Measurements from ENCODE around the gene ERC2.
A peak's percentile ranks its signal among the peaks of the same experiment; 100 is the strongest.

Gene ERC2

DNA sequence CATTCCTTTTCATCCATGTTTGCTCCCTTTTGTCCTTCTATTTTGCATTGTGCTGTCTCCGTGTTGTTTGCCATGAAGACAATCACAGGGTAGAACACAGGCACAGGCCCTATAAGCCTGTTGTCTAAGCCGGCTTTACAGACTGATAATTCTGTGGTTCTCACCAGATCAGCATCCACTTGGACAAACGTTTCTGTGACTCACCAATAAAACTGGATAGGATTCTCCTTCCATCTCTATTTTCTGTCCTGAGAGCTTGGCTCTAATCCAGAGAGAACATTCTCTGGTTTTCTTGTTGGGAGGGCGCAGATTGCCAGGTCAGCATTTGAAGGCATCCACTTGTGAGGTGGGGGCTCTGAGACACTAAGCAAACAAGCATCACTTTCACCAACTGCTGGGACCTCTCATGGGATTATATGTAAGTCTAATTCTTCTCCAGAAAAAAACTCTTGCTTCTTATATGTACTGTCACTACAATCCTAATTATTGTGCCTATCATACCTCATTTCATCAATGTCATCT, 101.6 kb downstream of the ERC2 start:
- DNase-seq (ENCODE audit: low read depth), result no peak

GRCh38 chr3:56365905-56366640, 102.2 kb downstream of the ERC2 start:
- DNase-seq (ENCODE audit: low read depth), result no peak

DNA sequence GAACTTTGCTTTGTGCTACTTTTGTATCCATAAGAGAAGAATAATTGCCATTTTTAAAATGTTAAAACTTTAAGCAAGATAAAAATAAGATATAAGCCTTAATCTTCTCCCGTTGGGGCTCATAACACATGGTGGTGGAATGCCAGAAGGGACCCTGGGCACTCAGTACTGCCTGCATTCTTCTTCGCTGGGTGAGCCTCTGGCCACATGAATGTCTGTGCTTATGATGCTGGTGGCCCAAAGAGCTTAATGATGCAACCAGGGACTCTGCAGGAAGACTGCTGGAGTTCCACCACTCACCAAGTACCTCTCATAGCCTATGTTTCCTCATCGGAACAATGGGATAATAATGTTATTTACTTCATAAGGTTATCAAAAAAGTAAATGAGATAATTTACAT, 103.6 kb downstream of the ERC2 start:
- DNase-seq (ENCODE audit: low read depth), result no peak

DNA sequence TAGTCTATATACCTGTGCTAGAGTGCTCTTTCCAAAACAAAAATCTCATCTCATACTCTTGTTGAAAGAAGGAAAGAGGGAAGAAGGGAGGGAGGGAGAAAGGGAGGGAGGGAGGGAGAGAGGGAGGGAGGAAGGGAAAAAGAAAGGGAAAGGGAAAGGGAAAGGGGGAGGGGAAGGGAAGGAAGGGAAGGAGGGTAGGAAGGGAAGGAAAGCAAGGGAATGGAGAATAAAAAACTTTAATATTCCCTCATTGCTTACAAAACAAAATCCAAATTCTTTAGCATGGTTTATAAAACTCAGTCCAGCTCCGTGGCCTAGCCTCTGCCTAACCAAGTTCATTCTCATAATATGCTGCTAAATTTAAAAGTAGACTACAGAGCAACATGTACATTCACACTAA, 104.5 kb downstream of the ERC2 start:
- no peak for DNase-seq (ENCODE audit: low read depth)

- no peak for DNase-seq (ENCODE audit: low read depth)
Measured at GRCh38 chr3:56361731-56362130, 106.5 kb downstream of the ERC2 start.

GRCh38 chr3:56357266-56357665, 111.0 kb downstream of the ERC2 start:
- no peak for DNase-seq (ENCODE audit: low read depth)

- DNase-seq (ENCODE audit: low read depth), result no peak
Measured at GRCh38 chr3:56356808-56357207, 111.5 kb downstream of the ERC2 start.

DNA sequence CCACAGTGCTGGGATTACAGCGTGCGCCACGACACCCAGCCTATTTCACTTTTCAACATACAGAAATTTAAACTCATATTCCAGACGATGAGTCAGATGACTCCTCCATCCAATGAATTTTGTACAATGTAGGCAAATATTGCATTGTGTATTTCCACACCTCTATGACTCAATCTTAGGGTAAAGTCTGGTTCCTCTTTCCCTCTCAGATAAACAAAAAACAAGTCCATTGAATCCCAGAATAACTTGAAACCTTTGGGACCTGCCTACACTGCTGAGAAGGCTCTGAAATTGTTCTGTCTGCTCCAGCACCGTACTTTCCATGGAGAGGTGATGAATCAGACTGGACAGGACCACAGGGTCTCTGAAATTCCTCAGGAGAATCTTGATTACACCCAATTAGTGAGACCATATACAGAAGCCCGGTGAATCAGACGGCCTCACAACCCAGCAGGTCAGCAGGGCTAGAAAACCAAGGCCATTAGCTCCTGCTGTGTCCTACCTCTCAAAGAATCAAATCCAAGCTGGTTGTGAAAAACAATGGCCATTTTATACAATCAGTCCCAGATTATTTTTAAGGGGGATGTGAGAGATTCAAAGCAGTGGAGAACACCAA, 112.6 kb downstream of the ERC2 start:
- no peak for DNase-seq (ENCODE audit: low read depth)

GRCh38 chr3:56351537-56351936, 116.7 kb downstream of the ERC2 start:
- no peak for DNase-seq (ENCODE audit: low read depth)

DNA sequence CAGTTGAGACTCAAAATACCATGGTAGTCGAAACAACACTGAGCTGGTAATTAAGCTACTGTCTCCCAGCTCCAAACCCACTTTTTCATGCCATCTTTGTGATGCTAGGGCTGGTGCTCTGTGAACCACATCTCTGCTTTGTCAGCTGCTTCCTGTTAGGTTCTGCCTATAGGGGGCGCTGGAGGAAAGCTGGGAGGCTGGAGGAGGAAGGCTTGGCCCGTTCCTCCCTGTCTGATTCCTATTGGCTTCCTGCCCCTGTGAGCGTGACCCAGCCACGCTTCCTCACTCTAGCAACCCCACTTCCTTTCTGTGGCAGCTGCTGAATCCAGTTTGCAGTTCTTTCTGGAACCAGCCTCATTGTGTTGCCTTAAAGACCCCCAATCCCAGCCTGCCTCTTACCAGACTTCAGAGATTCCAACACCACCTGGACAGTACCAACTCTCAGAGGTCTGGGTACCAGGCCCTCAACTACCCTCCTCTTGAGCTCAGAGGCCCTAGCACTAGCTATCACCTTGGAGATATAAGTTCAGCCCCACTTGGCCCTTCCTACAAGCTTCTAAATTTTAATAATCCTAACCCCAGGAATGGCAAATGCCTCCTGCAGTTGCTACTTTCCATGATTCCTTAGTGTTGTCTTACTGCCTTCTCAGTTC, 120.9 kb downstream of the ERC2 start:
- DNase-seq (ENCODE audit: low read depth), result no peak

- no peak for DNase-seq (ENCODE audit: low read depth)
Measured at GRCh38 chr3:56342475-56342874, 125.8 kb downstream of the ERC2 start.

DNA sequence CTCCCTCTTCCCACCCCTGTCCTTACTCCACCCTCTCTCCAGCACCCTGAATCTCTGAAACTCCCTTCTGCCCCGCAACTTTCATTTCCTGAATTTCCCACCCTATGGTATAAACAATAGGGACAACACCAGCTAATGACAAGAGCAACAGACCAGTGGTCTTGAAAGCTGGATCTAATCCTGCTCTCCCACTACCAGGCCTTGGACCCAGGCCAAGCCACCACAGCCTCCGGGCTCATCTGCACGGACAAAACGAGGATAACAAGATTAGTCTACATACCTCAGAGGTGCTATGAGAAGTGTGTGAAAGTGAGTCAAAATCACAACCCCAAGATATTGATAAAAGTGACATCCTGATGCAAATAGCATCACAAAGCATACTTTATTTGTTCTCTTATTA, 128.6 kb downstream of the ERC2 start:
- DNase-seq (ENCODE audit: low read depth), result no peak

DNA sequence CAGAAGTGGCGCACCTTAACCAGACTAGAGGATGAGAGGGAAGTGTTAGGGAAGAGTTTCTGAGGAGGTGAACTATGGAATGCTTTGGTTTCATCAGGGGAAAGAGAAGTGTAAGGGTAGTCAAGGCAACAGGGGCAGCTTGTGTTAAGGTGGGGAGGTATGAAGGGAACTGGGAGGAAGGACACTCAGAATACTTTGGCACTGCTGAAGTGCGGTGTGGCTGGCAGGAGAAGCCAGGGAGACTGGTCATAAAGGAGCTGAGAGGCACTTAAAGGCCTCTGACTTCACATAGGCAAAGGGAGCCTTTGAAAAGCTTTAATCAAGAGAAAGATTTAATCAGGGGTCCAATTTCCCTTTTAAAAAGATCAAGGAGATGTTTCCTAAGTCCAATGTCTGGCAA, 129.0 kb downstream of the ERC2 start:
- DNase-seq (ENCODE audit: low read depth), result no peak

DNA sequence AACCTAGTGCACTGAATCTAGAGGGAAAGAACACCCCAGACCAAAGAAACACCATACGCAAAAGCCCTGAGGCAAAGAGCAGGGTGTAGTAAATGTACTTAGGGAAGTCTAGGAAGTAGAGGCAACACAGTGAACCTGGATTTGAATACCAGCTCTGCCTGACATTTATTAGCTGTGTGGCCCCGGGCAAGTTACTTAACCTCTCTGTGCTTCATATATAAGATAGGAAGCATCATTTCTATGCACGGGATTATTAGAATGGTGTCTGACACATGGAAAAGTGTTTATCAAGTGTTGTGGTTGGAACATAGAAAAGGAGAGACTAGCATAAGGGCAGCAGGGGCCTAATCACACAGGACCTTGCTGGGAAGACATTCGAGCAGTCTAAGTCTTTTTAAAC, 132.2 kb downstream of the ERC2 start:
- no peak for DNase-seq (ENCODE audit: low read depth)

- no peak for DNase-seq (ENCODE audit: low read depth)
Measured at GRCh38 chr3:56324473-56324872, 143.8 kb downstream of the ERC2 start.

GRCh38 chr3:56323986-56324420, 144.3 kb downstream of the ERC2 start:
- peak; percentile 80 for DNase-seq (ENCODE audit: low read depth)

GRCh38 chr3:56322862-56323261, 145.4 kb downstream of the ERC2 start:
- no peak for DNase-seq (ENCODE audit: low read depth)

DNA sequence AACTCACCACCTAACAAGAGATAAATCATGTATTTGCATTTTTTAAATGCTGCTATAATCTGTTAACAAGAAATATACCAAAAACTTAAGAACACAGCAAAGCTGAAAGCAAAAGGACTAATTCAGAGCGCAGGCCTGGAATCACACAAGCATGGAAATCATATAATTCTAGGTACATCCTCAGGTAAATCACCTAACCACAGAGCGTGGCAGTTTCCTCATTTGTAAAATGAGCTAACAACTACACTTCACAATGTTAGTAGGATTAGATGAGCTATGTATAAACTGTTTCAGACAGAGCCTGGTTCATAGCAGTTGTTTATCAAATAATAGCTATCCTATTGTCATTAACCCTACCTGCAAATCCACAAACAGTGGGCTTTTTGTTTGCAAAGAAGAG, 146.4 kb downstream of the ERC2 start:
- no peak for DNase-seq (ENCODE audit: low read depth)

DNA sequence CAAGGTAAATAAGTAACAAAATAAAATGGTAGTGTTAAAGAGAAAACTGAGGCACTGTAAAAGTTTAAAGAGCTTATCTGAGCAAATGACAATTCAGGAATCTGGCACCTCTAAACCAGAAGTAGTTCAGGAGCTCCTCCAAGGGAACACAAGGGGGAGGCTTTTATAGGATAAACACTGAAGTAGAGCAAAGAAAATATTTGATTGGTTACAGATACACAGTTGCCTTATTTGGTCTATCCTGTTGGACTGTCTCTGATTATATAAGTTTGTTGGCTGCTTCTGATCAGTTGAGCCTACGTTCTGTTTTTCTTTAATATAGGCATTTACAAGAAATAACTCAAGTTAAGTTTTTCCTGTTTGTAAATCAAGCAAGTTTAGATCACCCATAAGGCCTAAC, 146.9 kb downstream of the ERC2 start:
- DNase-seq (ENCODE audit: low read depth), result no peak

DNA sequence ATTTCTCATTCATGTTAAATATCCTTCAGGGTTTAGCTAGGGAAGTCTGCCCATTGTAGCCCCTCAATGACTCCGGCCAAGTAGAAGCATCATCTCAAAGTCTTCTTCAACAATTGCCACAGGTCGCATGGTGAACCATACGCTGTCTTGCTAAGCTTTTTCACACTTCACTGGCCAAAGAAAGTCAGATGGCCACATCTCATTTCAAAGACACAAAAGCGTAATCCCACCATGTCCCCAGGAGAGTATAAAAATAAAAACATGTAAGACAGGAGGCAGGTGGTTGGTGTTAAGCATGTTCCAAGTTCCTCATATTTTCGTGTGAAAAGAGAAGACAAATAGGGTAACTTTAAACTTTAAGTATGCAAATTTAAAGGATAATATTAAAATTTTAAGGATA, 147.4 kb downstream of the ERC2 start:
- DNase-seq (ENCODE audit: low read depth), result no peak

DNA sequence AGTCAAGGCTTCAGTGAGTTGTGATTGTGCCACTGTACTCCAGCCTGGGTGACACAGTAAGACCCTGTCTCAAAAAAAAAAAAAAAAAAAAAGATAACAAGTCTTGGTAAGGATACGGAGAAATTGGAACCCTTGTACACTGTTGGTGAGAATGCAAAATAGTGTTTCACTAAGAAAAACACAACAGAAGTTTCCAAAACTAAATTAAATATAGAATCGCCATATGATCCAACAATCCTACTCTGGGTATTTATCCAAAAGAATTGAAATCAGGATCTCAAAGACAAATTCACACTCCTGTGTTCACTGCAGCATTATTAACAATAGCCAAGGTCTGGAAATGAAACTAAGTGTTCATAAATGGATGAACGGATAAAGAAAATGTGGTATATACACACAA, 149.4 kb downstream of the ERC2 start:
- no peak for DNase-seq (ENCODE audit: low read depth)

DNA sequence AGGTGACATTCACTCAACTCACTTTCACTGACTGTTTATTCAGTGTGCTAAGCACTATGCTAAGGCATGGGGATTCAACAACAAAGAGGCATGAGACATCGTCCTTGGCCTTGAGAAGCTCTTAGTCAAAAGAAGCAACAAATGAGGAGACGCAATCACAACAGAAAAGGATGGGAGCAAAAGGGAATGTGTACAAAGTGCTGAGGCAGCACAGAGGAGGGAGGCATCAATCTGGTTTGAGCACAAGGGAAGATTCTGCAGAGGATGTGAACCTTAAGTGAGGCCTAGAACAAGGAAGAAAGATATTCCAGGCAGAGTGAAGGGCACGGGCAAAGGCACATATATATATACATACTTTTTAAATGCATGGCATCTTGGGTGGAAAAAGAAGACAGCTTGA, 151.3 kb downstream of the ERC2 start:
- no peak for DNase-seq (ENCODE audit: low read depth)

DNA sequence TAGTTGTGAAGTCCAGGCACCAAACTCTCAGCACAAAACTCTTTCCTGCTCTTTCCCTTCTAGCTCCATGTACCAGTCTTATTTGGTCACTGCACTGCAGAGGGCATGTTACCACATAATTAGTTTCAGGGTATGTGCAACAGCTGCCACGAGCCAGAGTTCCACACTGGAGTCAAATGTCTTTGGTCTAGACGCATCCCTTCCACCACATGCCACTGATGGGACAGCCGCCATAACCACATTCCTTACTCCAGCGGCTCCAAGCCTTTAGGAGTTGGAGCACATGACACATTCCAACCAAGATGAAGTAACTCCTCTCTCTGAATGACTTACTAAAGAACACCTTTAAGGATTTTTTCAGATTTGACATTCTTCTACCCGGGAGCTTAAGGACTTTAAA, 153.4 kb downstream of the ERC2 start:
- peak; percentile 36 for DNase-seq (ENCODE audit: low read depth)

Measured in stromal cell of bone marrow (primary cell).